Activated CD4-positive, alpha-beta T cell treated with anti-CD3 and anti-CD28 coated beads, Interleukin-2, amount 50 U/mL, for 4 hours (primary cell): ENCODE results near the gene CYP3A4.
"Not testable (repeated sequence)": the region's sequence is repeated elsewhere in the genome, so short reads cannot be mapped to it uniquely, and the experiment has no call there.

Experiments used
- DNase-seq, 2 experiments: peaks; one replicate each; pipeline ENCODE4 v3.0.0-alpha.2; 2020

Gene CYP3A4

GRCh38 chr7:99791667-99792369, 7.8 kb upstream of the CYP3A4 start:
- DNase-seq: no peak

DNA sequence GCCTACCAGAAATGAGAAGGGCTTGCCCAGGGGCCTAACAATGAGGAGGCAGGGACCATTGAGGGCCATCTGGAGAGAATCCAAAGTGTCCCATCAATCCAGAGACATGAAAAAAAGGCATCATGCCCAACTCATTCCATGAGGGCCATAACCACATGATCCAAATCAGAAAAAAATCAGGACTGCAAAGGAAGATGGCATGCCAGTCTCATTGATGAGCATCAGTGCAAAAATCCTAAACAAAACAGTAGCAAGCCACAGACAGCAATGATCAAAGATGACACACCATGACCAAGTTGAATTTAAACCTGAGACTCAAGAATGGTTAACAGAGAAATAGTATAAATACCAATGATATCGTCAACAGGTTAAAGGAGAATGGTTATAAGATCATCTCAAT, 7.0 kb upstream of the CYP3A4 start:
- no peak for DNase-seq

DNA sequence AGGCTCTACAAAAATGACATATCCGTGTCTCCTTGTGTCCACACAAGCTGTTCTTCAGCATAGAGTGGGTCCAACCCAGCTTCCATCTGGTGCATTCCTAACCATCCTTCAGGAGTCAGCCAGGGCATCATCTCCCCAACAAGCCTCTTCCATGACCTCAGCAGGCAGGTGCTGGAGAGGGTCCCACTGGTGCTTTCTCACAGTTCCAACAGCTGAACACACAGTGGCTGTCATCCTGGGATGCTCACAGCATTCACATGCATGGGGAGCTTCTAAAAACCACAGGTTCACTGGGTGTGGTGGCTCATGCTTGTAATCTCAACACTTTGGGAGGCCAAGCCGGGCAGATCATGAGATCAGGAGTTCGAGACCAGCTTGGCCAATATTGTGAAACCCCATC, 6.4 kb upstream of the CYP3A4 start:
- DNase-seq: no peak

- DNase-seq: no peak
Measured at GRCh38 chr7:99789441-99790070, 5.6 kb upstream of the CYP3A4 start.

DNA sequence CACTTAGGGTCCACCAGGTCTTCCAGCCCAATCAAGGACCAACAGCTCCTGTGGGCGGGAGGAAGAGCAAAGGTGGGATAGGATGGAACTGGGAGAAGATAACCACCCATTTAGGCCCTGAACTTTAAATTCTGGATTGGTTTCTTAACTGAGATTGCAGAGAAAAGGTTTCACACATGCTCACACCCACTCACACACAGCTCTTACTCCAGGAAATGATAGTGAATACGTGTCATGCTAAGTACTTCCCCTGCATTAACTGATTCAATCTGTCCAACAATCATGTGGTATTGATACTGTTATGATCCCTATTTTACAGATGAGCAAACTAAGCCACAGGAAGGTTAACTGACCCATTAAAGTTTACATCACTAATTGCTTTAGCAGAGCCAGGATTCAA, 4.6 kb upstream of the CYP3A4 start:
- DNase-seq: no peak

GRCh38 chr7:99786726-99787335, 2.8 kb upstream of the CYP3A4 start:
- DNase-seq: no peak

GRCh38 chr7:99785654-99786053, 1.7 kb upstream of the CYP3A4 start:
- DNase-seq: not testable (repeated sequence)

DNA sequence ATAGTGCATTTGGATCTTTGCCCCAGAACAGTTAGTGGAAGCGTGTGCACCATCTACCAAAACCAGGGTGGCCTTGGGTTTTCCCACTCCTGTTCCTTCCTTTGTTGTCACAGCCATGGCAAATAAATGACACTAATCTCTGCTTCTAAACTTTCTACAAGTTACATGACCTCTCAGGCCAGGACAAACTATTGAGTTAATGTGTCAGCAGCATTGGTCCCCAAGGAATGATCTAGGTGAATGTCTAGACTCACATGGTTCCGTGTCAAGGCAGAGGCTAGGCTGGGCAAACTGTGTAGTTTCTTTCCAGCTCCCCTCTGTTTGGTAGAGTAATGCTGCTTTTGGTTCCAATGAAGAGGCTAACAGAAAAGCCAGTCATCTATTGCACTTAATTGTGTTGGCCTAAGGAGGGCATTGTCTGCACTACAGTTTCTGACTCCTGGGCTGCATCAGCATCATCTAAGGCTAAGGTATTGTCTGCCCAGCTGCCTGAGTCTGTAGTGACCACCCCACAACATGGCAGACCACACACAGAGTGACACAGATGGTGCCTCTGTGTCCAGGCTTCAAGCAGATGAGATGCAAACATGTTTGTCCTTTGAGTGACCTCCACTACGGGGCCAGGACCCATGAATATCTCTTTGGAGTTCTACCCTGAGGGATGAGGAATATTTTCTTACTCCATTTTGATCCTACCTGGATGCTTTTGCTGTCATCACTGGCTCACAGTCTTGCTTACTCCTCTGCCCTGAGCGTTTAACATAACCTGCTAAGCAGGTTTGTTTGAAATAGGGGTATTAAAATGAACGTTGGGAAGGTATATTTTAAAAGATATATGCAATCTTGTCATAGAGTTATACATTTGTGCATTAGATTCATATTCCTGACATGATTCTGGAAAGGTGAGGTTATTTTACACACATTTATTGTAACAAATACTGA, 1.7 kb downstream of the CYP3A4 start:
- DNase-seq: no peak

GRCh38 chr7:99780588-99780987, 3.4 kb downstream of the CYP3A4 start:
- no peak for DNase-seq

DNA sequence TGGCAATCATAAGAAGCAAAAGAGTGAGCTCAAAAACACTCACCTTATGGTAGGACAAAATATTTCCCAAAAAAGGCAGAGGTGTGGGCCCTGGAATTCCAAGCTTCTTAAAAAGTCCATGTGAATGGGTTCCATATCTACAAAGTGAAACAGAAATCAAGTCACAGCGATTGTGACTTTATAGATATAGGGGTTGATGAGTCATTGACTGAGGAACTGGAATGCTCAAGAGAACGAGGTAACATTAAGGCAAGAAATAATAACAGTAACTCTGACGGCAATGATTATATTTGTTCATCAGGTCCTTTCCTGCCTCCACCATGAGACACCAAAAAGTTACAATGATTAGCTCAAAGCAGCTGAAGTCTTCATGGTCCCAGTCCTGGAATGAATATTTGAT, 4.0 kb downstream of the CYP3A4 start:
- DNase-seq: no peak

GRCh38 chr7:99778880-99779279, 5.1 kb downstream of the CYP3A4 start:
- no peak for DNase-seq

DNA sequence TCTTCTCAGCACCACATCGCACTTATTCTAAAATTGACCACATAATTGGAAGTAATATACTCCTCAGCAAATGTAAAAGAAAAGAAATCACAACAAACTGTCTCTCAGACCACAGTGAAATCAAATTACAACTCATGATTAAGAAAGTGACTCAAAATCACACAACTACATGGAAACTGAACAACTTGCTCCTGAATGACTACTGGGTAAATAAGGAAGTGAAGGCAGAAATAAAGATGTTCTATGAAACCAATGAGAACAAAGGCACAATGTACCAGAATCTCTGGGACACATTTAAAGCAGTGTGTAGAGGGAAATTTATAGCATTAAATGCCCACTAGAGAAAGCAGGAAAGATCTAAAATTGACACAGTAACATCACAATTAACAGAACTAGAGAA, 10.6 kb downstream of the CYP3A4 start:
- not testable (repeated sequence) for DNase-seq

GRCh38 chr7:99772565-99772964, 11.4 kb downstream of the CYP3A4 start:
- no peak for DNase-seq

DNA sequence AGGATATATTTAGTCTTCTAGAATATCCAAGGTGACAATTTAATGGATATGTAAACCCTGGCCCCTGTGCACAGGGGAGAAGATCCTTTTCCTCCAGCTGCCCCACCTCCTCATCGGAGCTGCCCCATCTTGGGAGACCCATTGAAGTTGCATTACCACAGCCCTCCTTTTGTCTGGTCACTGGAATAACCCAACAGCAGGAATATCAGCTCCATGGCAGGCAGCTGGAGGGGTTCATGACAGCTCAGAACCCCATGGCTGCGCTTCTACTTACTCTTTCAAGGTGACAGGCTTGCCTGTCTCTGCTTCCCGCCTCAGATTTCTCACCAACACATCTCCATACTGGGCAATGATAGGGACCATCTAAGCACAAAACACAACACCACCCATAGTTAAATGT, 14.5 kb downstream of the CYP3A4 start:
- not testable (repeated sequence) for DNase-seq

- no peak for DNase-seq
Measured at GRCh38 chr7:99768471-99768870, 15.5 kb downstream of the CYP3A4 start.

GRCh38 chr7:99767662-99768061, 16.3 kb downstream of the CYP3A4 start:
- no peak for DNase-seq

- no peak for DNase-seq
Measured at GRCh38 chr7:99766484-99767099, 17.4 kb downstream of the CYP3A4 start.

GRCh38 chr7:99764478-99764877, 19.5 kb downstream of the CYP3A4 start:
- no peak for DNase-seq

- no peak for DNase-seq
Measured at GRCh38 chr7:99762680-99763327, 21.2 kb downstream of the CYP3A4 start.

GRCh38 chr7:99755085-99755484, 28.9 kb downstream of the CYP3A4 start:
- no peak for DNase-seq

- DNase-seq: no peak
Measured at GRCh38 chr7:99752356-99752755, 31.6 kb downstream of the CYP3A4 start.
